GM23338 (cell line): ENCODE data around the gene MRPL37.

Source experiments
- CREB1 ChIP-seq: fragments of 250-450 bp; sonication (Bioruptor Pico); IDR thresholded peaks from 2 replicates; pipeline ENCODE4 v1.5.0; 2020; ENCODE audit warnings: low read depth, mild to moderate bottlenecking, moderate library complexity
- EZH2 ChIP-seq: fragments of 200-600 bp; sonication (generic); IDR thresholded peaks from one replicate; pipeline ENCODE4 v1.8.0; 2017; ENCODE audit warnings: antibody characterized with exemption, mild to moderate bottlenecking, low read depth; ENCODE audit not compliant: unreplicated experiment
- EZH2phosphoT487 ChIP-seq: fragments of 200-600 bp; sonication (generic); IDR thresholded peaks from one replicate; pipeline ENCODE4 v1.8.1; 2018; ENCODE audit warnings: antibody characterized with exemption; ENCODE audit not compliant: unreplicated experiment
- JUNB ChIP-seq: IDR thresholded peaks from one replicate; pipeline ENCODE4 v1.6.1; 2016; ENCODE audit warnings: antibody characterized with exemption; ENCODE audit not compliant: unreplicated experiment
- POLR2AphosphoS5 ChIP-seq: IDR thresholded peaks from 2 replicates; pipeline ENCODE4 v1.6.1; 2016; ENCODE audit warnings: antibody characterized with exemption, low read depth
- ZNF114 ChIP-seq: fragments of 250-450 bp; sonication (Bioruptor Pico); IDR thresholded peaks from 2 replicates; pipeline ENCODE4 v1.5.0; 2020; ENCODE audit warnings: mild to moderate bottlenecking, moderate library complexity
- TF ChIP-seq, protein P1 (sequence below), 2 experiments: fragments of 200-600 bp in 1 of 2; sonication (generic) in 1 of 2; conservative IDR thresholded peaks; 2 replicates each; pipeline versions ENCODE4 v1.5.1 to v1.6.1; 2016 to 2017; ENCODE audit warnings: antibody characterized with exemption in 2 of 2, low read depth in 2 of 2, mild to moderate bottlenecking in 2 of 2, moderate library complexity in 1 of 2
- TF ChIP-seq, protein P2 (sequence below): IDR thresholded peaks from one replicate; pipeline ENCODE4 v1.6.1; 2018; ENCODE audit warnings: antibody characterized with exemption; ENCODE audit not compliant: unreplicated experiment
- TF ChIP-seq, protein P3 (sequence below): IDR thresholded peaks from 2 replicates; pipeline ENCODE4 v1.6.1; 2016; ENCODE audit warnings: antibody characterized with exemption

DNA sequence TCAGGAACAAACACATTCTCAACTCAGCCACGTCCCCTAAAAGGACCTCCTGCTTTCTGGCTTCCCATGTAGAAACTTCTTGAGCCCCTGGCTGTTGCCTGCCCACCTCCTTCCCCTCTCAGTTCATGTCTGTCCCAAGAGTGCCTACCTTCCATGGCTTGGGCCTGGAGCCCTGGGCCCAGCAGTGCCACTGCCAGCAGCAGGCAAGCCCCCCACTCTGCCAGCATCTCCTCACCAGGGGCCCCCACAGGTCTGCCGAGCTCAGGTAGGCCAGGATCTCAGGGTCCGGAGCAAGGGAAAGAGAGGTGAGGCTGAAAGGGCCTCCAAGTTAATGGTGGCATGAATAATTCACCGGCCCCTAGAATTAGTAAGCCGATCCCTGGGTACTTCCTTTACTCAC lies 47.3 kb upstream of the MRPL37 start, which contains the start of gene CDCP2:
- TF ChIP-seq EZH2 (no peak), EZH2phosphoT487 (no peak), POLR2AphosphoS5 (no peak), CREB1 (CRISPR knock-in tag) (no peak), JUNB (no peak), ZNF114 (CRISPR knock-in tag) (no peak)
- TF ChIP-seq, protein P1, sequence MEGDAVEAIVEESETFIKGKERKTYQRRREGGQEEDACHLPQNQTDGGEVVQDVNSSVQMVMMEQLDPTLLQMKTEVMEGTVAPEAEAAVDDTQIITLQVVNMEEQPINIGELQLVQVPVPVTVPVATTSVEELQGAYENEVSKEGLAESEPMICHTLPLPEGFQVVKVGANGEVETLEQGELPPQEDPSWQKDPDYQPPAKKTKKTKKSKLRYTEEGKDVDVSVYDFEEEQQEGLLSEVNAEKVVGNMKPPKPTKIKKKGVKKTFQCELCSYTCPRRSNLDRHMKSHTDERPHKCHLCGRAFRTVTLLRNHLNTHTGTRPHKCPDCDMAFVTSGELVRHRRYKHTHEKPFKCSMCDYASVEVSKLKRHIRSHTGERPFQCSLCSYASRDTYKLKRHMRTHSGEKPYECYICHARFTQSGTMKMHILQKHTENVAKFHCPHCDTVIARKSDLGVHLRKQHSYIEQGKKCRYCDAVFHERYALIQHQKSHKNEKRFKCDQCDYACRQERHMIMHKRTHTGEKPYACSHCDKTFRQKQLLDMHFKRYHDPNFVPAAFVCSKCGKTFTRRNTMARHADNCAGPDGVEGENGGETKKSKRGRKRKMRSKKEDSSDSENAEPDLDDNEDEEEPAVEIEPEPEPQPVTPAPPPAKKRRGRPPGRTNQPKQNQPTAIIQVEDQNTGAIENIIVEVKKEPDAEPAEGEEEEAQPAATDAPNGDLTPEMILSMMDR (conservative IDR thresholded peaks at IDR 0.05; ENCODE audit: low read depth in 2 of 2) = no peak
- TF ChIP-seq, protein P2, sequence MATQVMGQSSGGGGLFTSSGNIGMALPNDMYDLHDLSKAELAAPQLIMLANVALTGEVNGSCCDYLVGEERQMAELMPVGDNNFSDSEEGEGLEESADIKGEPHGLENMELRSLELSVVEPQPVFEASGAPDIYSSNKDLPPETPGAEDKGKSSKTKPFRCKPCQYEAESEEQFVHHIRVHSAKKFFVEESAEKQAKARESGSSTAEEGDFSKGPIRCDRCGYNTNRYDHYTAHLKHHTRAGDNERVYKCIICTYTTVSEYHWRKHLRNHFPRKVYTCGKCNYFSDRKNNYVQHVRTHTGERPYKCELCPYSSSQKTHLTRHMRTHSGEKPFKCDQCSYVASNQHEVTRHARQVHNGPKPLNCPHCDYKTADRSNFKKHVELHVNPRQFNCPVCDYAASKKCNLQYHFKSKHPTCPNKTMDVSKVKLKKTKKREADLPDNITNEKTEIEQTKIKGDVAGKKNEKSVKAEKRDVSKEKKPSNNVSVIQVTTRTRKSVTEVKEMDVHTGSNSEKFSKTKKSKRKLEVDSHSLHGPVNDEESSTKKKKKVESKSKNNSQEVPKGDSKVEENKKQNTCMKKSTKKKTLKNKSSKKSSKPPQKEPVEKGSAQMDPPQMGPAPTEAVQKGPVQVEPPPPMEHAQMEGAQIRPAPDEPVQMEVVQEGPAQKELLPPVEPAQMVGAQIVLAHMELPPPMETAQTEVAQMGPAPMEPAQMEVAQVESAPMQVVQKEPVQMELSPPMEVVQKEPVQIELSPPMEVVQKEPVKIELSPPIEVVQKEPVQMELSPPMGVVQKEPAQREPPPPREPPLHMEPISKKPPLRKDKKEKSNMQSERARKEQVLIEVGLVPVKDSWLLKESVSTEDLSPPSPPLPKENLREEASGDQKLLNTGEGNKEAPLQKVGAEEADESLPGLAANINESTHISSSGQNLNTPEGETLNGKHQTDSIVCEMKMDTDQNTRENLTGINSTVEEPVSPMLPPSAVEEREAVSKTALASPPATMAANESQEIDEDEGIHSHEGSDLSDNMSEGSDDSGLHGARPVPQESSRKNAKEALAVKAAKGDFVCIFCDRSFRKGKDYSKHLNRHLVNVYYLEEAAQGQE = no peak
- TF ChIP-seq, protein P3, sequence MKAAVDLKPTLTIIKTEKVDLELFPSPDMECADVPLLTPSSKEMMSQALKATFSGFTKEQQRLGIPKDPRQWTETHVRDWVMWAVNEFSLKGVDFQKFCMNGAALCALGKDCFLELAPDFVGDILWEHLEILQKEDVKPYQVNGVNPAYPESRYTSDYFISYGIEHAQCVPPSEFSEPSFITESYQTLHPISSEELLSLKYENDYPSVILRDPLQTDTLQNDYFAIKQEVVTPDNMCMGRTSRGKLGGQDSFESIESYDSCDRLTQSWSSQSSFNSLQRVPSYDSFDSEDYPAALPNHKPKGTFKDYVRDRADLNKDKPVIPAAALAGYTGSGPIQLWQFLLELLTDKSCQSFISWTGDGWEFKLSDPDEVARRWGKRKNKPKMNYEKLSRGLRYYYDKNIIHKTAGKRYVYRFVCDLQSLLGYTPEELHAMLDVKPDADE = no peak
